HG03558 (cell line): Measurements from ENCODE around the gene HIRA.
"Not testable (repeated sequence)": the region's sequence is repeated elsewhere in the genome, so short reads cannot be mapped to it uniquely, and the experiment has no call there.

Source experiments
- ATAC-seq: cut with Tn5 transposase; IDR thresholded peaks from one replicate; pipeline ENCODE4 v1.9.1; 2021; ENCODE audit warnings: moderate number of reproducible peaks; ENCODE audit not compliant: unreplicated experiment; ENCODE audit errors: extremely low read depth

Gene HIRA

GRCh38 chr22:19445279-19445982 is 13.9 kb upstream of the HIRA start:
- ATAC-seq: not testable (repeated sequence)

- ATAC-seq: no peak
These were observed 12.1 kb upstream of the HIRA start for GRCh38 chr22:19443544-19444211.

GRCh38 chr22:19442166-19442565 is 10.6 kb upstream of the HIRA start:
- no peak for ATAC-seq

- no peak for ATAC-seq
These were observed 9.1 kb upstream of the HIRA start for GRCh38 chr22:19440411-19441195.

GRCh38 chr22:19438298-19438697 is 6.8 kb upstream of the HIRA start:
- ATAC-seq: no peak

GRCh38 chr22:19436444-19437161 is 5.1 kb upstream of the HIRA start:
- ATAC-seq: not testable (repeated sequence)

- ATAC-seq: no peak
These were observed 3.5 kb upstream of the HIRA start for GRCh38 chr22:19434829-19435580.

GRCh38 chr22:19434401-19434800 is 2.9 kb upstream of the HIRA start:
- ATAC-seq: no peak

- peak; percentile 46 for ATAC-seq
These were observed 759 bp upstream of the HIRA start, which contains the start of gene MRPL40 for GRCh38 chr22:19432133-19432851. TSS of gene MRPL40 (plus strand) at chr22:19432545. CDS start at chr22:19432555, 10 bp downstream.

- no peak for ATAC-seq
These were observed 517 bp downstream of the HIRA start for GRCh38 chr22:19430890-19431541.

GRCh38 chr22:19429950-19430889 is 1.3 kb downstream of the HIRA start:
- ATAC-seq: no peak

GRCh38 chr22:19424186-19424500 is 7.4 kb downstream of the HIRA start:
- no peak for ATAC-seq

GRCh38 chr22:19422440-19423301 is 8.9 kb downstream of the HIRA start:
- ATAC-seq: no peak

- no peak for ATAC-seq
These were observed 11.2 kb downstream of the HIRA start for GRCh38 chr22:19420321-19420720.

- ATAC-seq: peak; percentile 52
These were observed 11.9 kb downstream of the HIRA start for GRCh38 chr22:19419464-19420178.

- ATAC-seq: no peak
These were observed 12.5 kb downstream of the HIRA start for GRCh38 chr22:19419086-19419463.
